NCI-H146 treated with DMSO at 0.1 percent for 48 hours (cell line): ENCODE data around the gene NPC2.

Source experiments
- DNase-seq: peaks from one replicate; lab custom pipeline; 2025; ENCODE audit not compliant: unreplicated experiment; lab: John Stamatoyannopoulos, UW

The NPC2 gene

GRCh38 chr14:74519316-74520074, 26.4 kb upstream of the NPC2 start:
- no peak for DNase-seq

GRCh38 chr14:74518221-74518620, 25.1 kb upstream of the NPC2 start:
- no peak for DNase-seq

DNA sequence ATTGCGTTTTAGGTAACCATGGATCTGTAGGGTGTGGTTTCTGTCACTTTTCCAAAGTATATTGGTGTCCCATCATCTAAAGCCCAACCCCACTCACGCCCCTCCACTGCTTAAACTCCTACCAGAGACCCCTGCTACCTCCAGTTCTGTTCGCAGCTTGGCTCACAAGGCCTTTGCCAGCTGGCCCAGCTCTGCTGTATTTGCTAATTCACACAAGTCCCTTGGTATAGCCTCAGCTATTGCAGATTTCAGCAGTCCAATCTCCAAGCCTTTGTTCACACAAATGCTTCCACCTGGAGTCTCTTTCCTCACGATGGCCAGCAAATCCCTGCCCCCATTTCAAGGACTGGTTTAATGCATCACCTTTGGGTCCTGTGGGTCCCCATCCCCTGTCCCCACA, 24.6 kb upstream of the NPC2 start:
- DNase-seq: no peak

DNA sequence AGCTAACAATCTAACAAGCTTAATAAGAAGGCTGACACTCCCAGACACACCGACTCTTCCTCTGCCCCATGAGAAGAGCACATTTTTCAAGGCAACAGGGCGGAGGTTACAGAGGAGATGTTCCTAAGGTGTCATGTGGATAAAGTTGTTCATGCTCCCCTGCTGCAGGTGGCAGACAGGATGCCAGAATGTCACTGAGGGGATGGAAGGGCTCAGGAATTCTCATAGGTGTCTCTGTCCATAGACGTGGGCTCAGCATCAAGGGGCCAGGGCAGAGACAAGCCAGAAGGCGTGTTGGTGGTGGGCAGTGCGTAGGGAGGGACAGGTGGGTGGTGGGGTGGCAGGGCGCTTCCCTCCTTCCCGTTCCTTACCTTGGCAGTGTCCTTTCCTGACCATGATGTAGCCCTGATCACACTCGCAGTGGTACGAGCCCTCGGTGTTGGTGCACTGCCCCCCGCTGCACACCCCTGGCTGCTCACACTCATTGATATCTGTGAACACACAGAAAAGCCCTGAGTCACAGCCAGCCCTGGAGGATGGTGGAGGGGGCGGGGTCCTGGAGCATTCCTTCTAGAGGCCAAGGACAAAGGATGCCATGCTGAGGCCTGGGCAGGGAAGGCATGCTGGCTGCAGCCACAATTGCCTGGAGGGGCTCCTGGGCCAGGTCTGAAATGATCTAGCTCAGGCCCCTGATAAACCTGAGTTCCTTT, 23.5 kb upstream of the NPC2 start:
- DNase-seq: no peak

DNA sequence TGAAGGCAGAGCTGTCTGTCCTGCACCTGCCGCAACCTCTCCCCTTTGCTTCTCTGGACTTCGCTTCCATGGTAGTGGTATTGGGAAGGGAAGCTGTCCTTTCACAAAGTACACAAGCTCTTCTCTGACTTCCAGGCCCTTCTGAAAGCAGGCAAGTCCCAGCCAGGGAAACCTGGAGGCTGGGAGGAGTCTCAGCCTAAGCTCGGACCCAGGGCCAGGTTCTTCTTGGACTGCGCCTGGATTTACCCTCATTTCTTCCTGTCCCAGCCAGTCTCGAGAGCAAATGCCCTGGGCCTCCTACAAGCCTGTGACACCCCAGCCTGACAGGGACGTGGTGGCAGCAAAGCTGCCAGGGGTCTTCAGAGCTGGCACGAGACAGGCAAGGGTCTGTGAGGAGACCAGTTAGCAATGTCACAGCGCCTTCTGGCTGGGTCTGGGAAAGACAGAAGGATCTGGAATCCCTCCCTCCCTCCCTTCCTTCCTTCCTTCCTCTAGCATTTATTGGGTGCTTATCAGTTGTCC, 22.8 kb upstream of the NPC2 start:
- DNase-seq: no peak

DNA sequence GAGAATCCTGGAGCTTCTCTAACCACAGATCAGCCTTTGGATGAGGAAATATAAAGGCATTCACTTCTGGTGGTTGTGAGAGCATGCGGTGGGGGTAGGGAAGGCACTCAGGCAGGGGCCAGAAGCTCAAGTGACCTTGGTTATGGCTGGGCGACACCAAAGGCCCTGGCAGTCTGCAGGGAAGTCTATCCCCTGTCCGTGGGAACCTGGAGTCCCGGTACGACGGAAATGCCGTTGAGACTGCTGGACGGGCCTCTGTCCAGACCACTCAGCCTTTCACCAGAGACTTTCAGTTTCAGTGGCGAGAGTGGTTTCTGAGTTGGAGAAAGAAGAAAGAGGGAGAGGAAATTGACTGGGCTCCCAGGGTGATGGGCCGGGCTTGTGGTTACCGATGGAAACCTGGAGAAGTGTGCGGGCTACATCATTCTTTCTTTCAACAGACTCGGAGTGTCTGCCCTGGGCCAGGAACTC, 21.4 kb upstream of the NPC2 start:
- no peak for DNase-seq

- DNase-seq: no peak
Measured at GRCh38 chr14:74511966-74512830, 19.1 kb upstream of the NPC2 start.

DNA sequence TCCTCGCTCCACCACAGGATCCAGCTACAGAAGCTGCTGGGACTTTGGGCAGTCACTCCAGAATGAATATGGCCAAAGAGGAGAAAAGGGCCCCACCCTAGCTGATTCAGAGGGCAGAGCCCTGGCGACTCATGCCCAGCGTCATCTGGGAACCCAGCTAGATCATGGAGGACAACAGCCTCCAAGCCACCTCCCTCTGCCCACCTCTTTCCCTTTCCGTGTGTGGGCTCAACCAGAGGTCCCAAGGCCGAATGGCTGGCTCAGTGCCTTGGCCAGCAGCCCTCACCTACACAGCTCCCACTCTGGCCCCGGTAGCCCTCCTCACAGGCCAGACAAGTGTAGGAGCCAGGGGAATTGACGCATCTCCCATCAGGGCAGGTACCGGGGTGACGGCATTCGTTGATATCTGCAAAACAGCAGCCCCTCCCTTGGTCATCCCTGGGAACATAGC, 17.9 kb upstream of the NPC2 start:
- no peak for DNase-seq

GRCh38 chr14:74510223-74510931, 17.3 kb upstream of the NPC2 start:
- no peak for DNase-seq

- no peak for DNase-seq
Measured at GRCh38 chr14:74509587-74510222, 16.6 kb upstream of the NPC2 start.

DNA sequence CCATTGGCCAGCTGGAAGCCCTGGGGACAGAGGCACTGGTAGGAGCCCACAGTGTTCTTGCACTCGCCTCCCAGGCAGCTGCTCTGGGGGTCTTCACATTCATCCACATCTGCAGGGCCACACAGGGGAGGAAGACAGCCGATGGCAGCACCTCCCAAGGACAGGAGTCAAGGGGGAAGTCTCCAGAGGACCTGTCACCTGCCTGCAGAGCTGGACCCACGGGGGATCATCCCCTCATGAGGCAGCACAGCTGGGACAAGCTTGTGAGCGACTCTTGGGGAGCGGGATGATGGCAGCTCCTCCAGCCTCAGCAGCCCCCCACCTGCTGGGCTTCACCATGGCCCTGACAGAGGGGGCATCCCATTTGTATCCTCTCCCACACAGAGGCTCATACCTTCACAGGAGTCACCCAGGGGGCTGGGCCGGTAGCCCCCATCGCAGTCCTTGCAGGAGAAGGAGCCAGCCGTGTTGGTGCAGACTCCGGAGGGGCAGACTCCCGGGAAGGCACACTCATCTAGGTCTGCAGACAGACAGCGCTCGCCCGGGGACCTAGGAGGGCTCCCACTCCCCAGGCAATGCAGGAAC, 15.8 kb upstream of the NPC2 start:
- DNase-seq: no peak

DNA sequence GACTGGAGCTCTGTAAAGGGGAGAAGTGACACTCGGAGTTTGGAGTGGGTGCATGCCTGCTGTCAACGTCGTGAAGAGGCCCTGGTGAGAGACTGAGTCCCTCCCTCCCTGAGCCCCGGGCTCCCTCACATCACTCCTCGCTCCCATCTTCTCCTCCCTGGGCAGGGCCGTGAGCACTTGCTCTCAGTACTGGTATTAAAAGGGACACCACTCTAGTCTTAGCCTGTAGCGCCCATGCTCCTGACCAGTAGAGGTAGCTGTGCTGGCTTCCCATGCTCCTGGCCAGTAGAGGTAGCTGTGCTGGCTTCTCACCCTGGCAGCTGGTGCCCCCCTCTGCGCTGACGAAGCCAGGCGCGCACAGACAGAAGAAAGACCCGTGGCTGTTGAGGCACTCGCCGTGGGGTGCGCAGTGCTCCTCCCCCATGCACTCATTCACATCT, 15.2 kb upstream of the NPC2 start:
- DNase-seq: no peak

GRCh38 chr14:74507840-74508239, 14.7 kb upstream of the NPC2 start:
- no peak for DNase-seq

GRCh38 chr14:74507085-74507484, 14.0 kb upstream of the NPC2 start:
- DNase-seq: no peak

- DNase-seq: no peak
Measured at GRCh38 chr14:74506411-74506851, 13.3 kb upstream of the NPC2 start.

- no peak for DNase-seq
Measured at GRCh38 chr14:74505831-74506230, 12.7 kb upstream of the NPC2 start.

DNA sequence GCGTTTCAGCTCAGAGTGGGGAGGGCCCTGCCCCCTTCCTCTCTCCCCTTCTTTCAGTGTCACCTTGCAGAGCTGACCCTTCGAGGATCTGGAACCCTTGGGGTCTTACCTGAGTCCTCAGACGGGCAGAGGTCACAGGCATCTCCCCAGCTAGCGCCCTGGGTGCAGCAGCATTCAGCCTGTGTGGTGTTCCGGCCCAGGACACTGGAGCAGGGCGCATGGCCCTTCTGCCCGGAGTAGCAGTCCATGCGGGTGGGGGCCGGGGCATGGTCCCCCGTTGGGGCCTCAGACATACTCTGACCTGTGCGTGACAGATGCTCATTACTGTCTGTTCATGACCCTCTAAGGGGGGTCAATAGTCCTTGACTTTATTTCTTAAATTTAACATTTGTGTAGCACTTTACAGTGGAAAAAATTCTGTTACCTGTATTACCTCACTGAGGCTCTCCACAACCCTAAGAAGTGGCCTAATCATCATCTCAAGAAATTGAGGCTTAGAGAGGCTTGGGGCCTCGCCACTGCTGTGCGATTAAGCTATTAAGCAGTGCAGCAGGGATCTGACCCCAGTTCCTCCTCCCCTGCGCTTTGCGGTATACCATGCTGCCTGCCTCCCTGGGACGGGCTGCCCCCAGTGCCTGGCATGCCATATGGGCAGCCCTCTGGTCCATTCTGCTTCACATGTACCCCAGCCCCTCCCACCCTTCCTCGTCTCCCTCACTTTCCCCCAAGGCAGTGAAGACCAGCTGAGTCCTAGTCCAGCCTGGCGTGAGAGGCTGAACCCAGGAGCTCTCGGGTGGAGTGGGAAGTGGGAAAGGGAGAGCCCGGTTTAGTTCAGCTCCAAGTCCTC, 12.0 kb upstream of the NPC2 start:
- DNase-seq: no peak

DNA sequence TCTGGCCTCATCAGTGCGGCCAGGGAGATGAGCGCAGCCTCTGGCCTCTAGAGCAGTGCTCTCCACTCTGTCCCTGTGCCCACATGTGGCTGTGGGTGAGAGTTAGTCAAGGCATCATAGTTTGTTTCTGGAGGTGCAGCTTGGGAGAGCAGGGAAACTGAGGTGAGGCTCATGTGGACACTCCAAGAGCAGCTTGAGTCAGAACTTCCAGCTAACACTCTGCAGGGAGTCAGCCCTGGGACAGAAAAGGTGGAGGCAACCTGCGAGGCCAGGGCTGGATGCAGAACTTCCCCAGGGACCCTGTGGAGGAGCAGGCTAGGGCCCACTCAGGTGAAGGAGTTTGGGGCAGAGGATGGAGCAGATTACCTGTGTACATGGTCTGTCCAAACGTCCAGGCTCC, 11.3 kb upstream of the NPC2 start:
- no peak for DNase-seq

DNA sequence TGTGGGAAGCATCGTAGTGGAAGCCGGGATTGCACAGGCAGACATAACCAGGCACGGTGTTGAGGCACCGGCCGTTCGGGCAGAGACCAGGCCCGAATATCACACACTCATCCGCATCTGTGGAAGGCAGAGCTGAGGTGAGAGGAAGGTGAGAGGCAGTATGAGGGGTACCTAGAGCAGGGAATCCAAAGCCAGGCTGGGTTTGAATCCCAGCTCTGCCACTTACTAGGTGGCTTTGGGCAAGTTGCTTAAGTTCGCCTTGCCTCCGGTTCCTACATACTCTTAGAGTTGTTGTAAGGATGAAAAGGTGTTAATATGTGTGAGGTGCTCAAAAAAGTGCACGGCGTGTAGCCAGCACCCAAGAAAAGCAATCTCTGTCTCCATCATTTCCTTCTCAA, 10.8 kb upstream of the NPC2 start:
- DNase-seq: no peak
